Mucosa of descending colon (tissue), 3 donors: ENCODE results near the gene TCP11. TPM values are rescaled to one million over a fixed set of nuclear protein-coding genes. Genes with fewer than 3 reads are reported as not detected.

Source experiments
- ATAC-seq: fragments of 200-7000 bp; cut with Tn5 transposase; one replicate; pipeline ENCODE4 v1.9.1; 2020; ENCODE audit warnings: mild to moderate bottlenecking, moderate library complexity
- DNase-seq, 3 donors: peaks; one replicate each; pipeline ENCODE4 v3.0.0-alpha.2; 2020
- H3K36me3 ChIP-seq: fragments of 200-600 bp; one replicate; pipeline ENCODE4 v1.8.0; 2021; ENCODE audit warnings: low read depth, mild to moderate bottlenecking
- H3K4me1 ChIP-seq: fragments of 200-600 bp; one replicate; pipeline ENCODE4 v1.8.0; 2021; ENCODE audit warnings: low read depth, mild to moderate bottlenecking
- H3K4me3 ChIP-seq: fragments of 200-600 bp; one replicate; pipeline ENCODE4 v1.8.0; 2021; ENCODE audit warnings: mild to moderate bottlenecking
- H3K9me3 ChIP-seq: fragments of 200-600 bp; one replicate; pipeline ENCODE4 v1.8.0; 2021; ENCODE audit warnings: mild to moderate bottlenecking
- CTCF ChIP-seq: fragments of 200-600 bp; IDR thresholded peaks from one replicate; pipeline ENCODE4 v1.8.0; 2022; ENCODE audit warnings: antibody characterized with exemption, mild to moderate bottlenecking
- intact Hi-C, 2 donors: fragments of 100-400 bp; cut with DNase I in 1 of 2; cut with micrococcal nuclease in 1 of 2; formaldehyde crosslinking; loops; one replicate each; pipeline versions ENCODE4 v1.11.0 to v1.11.1; 2022; cut with DNase I, micrococcal nuclease
- total RNA-seq, 3 donors: library from RNA; stranded (reverse); fragmentation: NEBNext Ultra II Directional in 2 of 3; extraction: Animal tissue kit (Norgen Biotek cat#: 25700) in 2 of 3; gene quantifications; one replicate each; pipeline versions ENCODE4 v1.2.1 to v1.2.4, GENCODE V29; 2021 to 2023
- donor health status: DM: no; HTN: no; CAD: no; lungs with moderate emphysema.
- donor health status: DM: no; HTN: no; CAD: no.
- donor health status: DM: no; HTN: yes; CAD: no.

The TCP11 gene
- total RNA-seq, 3 donors from 2014 or later = not detected

DNA sequence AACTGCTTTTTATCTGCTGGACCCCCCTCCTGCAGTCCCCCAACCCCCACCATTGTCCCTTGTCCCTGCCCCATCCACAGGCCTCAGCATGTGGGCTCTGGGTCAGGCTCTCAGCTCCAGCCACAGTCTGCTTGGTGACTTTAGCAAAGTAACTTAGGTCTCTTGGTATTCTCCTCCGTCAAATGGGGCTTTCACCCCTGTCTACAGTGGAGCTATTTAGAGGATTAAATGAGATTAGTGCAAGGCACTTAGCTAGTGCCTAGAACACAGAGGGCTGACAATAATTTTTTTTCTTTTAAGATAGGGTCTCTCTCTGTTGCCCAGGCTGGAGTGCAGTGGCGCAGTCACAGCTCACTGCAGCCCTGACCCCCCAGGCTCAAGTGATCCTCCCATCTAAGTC, 71.9 kb downstream of the TCP11 start:
- H3K36me3 ChIP-seq = no peaks in the 10 kb centered on the region
- intact Hi-C loops = no loop called here

DNA sequence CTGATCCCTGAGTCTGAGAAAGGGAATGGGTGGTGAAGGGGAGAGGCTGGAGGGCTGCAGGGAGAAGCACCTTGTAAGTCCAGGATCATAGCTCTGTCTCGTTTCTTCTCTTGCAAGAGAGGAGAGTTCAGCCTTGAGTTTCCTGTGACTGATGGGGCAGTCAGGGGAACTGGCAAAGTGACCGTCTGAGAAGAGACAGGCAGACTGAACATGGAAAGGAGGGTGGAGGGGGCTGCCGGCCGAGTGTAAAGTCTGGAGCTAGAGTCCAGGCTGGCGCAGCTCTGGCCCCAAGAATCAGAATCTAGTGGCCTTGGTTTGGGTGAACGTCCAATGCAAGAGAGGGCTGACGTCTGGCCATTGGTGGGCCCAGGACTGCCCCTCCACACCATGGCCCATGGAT, 72.5 kb downstream of the TCP11 start:
- H3K36me3 ChIP-seq = no peaks in the 10 kb centered on the region
- DNase-seq (peak in 1 of 3 donors; percentile 8), ATAC-seq (no peak)
- no peak overlapping the region for H3K4me3 ChIP-seq
- intact Hi-C loops = no loop called here
- no peak for TF ChIP-seq CTCF
- H3K9me3 ChIP-seq = no peaks in the 10 kb centered on the region
- H3K4me1 ChIP-seq = no peaks in the 10 kb centered on the region

More for the DNA sequence above, 71.9 kb downstream of the TCP11 start:
- TF ChIP-seq CTCF = no peak
- no peaks in the 10 kb centered on the region for H3K9me3 ChIP-seq
- H3K4me1 ChIP-seq = no peaks in the 10 kb centered on the region
- DNase-seq = peak in 1 of 3 donors; percentile 7
- no peak for ATAC-seq
- no peak overlapping the region for H3K4me3 ChIP-seq

GRCh38 chr6:35068206-35068605, 72.9 kb downstream of the TCP11 start:
- TF ChIP-seq CTCF = no peak
- intact Hi-C loops = no loop called here
- DNase-seq (peak in 1 of 3 donors; percentile 22), ATAC-seq (no peak)
- no peak overlapping the region for H3K4me3 ChIP-seq
- H3K4me1 ChIP-seq = no peaks in the 10 kb centered on the region
- no peaks in the 10 kb centered on the region for H3K36me3 ChIP-seq
- no peaks in the 10 kb centered on the region for H3K9me3 ChIP-seq

Other genes with a start within 250 kb of the TCP11 start
- 10 to 100 TPM in 1 of 3 donors, under 1 TPM in 2; 0.14 to 11.6 (median 0.26) TPM for gene SCUBE3, start 72.6 kb upstream of the TCP11 start, total RNA-seq
- gene ZNF76, start 118.4 kb upstream of the TCP11 start, total RNA-seq = 10 to 100 TPM; 33.2 to 42.6 (median 36.2) TPM
- 10 to 100 TPM in 2 of 3 donors, 1 to 10 TPM in 1; 7.4 to 15.1 (median 13.7) TPM for gene DEF6, start 156.5 kb upstream of the TCP11 start, total RNA-seq
- gene PPARD, start 201.2 kb upstream of the TCP11 start, total RNA-seq = 10 to 100 TPM; 44.4 to 66.7 (median 65.6) TPM